ENCODE data around the gene COX6B2.
"Not testable (repeated sequence)": the region's sequence is repeated elsewhere in the genome, so short reads cannot be mapped to it uniquely, and the experiment has no call there.

The COX6B2 gene

GRCh38 chr19:55354698-55355212 lies at the start of gene COX6B2:
Gene COX6B2, minus strand, starts transcription at chr19:55354719. Its CDS starts 198 bp downstream, at chr19:55354521.
- DNase-seq (ENCODE audit: low spot score), result no peak

- DNase-seq (ENCODE audit: low spot score), result no peak
Measured at GRCh38 chr19:55402509-55402908, 48.0 kb upstream of the COX6B2 start.

- not testable (repeated sequence) for DNase-seq (ENCODE audit: low spot score)
Measured at GRCh38 chr19:55401390-55401789, 46.9 kb upstream of the COX6B2 start.

GRCh38 chr19:55400281-55401087 lies 46.0 kb upstream of the COX6B2 start:
- DNase-seq (ENCODE audit: low spot score), result no peak

GRCh38 chr19:55398200-55398925 lies 43.8 kb upstream of the COX6B2 start:
- no peak for DNase-seq (ENCODE audit: low spot score)

- DNase-seq (ENCODE audit: low spot score), result no peak
Measured at GRCh38 chr19:55392820-55393761, 38.6 kb upstream of the COX6B2 start.

GRCh38 chr19:55391702-55392615 lies 37.4 kb upstream of the COX6B2 start:
- DNase-seq (ENCODE audit: low spot score), result no peak

- DNase-seq (ENCODE audit: low spot score), result no peak
Measured at GRCh38 chr19:55391191-55391670, 36.7 kb upstream of the COX6B2 start.

- no peak for DNase-seq (ENCODE audit: low spot score)
Measured at GRCh38 chr19:55390461-55390880, 36.0 kb upstream of the COX6B2 start.

- no peak for DNase-seq (ENCODE audit: low spot score)
Measured at GRCh38 chr19:55389386-55390317, 35.1 kb upstream of the COX6B2 start.

GRCh38 chr19:55387736-55388497 lies 33.4 kb upstream of the COX6B2 start:
- DNase-seq (ENCODE audit: low spot score), result no peak

GRCh38 chr19:55386493-55386971 lies 32.0 kb upstream of the COX6B2 start:
- DNase-seq (ENCODE audit: low spot score), result no peak

- peak; percentile 99 for DNase-seq (ENCODE audit: low spot score)
Measured at GRCh38 chr19:55385724-55386492, 31.4 kb upstream of the COX6B2 start, which contains the start of gene RPL28. Gene RPL28, plus strand, starts transcription at chr19:55385932. Its CDS starts 426 bp downstream, at chr19:55386358.

GRCh38 chr19:55384920-55385723 lies 30.6 kb upstream of the COX6B2 start:
- peak; percentile 97 for DNase-seq (ENCODE audit: low spot score)

GRCh38 chr19:55384131-55384919 lies 29.8 kb upstream of the COX6B2 start, which contains the start of gene TMEM238:
Gene TMEM238, minus strand, starts transcription at chr19:55384292. Its CDS starts 33 bp downstream, at chr19:55384259.
- DNase-seq (ENCODE audit: low spot score), result peak; percentile 77
